ENCODE measurements around the gene FAM13A. TPM values are rescaled to one million over a fixed set of nuclear protein-coding genes. Genes with fewer than 3 reads are reported as not detected.

The FAM13A gene
- total RNA-seq, 1 experiment from 2014 or later, result 22.2 TPM

GRCh38 chr4:88696630-88697029 is 360.4 kb downstream of the FAM13A start:
- no peak for DNase-seq (ENCODE audit: extremely low read depth, low read depth)

DNA sequence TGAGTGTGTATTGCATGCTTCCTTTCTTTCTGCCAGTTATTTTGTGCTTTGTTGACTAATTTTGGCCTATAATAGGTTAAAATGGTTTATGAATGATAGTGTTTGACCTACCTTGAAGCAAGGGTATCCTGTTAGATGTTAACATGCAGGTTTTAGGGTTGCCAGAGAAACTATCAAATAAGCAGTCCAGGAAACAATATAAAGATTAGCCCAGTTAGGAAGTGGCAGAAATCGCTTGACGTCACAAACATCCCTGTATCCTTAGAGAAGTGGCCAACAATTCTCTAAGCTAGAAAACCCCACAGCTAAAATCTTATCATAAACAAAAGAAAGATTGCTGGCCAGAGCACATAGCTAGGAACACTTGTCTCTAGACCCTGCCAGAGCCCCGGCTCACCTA is 363.2 kb downstream of the FAM13A start:
- no peak for DNase-seq (ENCODE audit: extremely low read depth, low read depth)

DNA sequence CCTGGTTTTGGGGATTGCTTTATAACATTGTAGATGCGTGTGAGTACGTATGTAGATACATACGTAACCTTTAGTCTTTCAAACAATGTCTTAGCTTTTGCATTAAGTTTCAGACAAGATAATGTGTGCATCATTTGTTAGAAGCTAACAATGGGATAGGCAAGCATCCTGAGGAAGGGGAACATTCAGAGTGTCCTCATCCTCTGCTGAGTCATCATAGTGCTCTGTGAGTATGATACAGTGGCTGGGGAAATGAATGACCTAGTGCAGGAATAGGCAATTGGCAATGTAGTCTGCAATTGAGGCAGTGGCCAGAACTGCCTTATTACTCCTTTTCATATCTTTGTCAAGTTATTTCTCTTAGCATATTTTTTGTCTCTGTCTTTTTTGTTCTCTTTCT is 366.6 kb downstream of the FAM13A start:
- no peak for DNase-seq (ENCODE audit: extremely low read depth, low read depth)

DNA sequence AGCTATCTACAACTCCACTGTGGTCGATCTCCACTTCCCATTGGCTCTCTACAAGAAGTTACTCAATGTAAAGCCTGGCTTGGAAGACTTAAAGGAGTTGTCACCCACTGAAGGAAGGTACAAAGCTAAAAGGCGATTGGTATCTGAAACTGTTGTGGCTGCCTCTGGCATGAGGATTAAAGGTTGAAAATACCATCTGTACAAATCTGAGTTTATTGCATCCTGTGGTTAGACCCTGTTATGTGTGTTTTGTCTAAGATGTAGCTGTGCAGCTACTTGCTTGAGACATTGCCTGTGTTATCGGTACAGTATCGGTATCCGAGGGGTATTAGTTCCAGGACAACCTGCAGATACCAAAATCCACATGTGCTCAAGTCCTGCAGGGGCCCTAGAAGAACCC is 375.8 kb downstream of the FAM13A start:
- no peak for DNase-seq (ENCODE audit: extremely low read depth, low read depth)

Small RNA genes within 50 kb of the gene (small RNA-seq; reads per million reads assigned to genes)
- 0 reads per million in 2 experiments for gene RF02115
- 0 to 0.18 reads per million in 2 experiments for gene RNU6-33P

Other genes with a start within 250 kb of the FAM13A start
- gene TIGD2, start 54.3 kb upstream of the FAM13A start, total RNA-seq (2014; rRNA removed; shearing (Covaris generic)), result 11.7 and 14.0 TPM in 2 replicates